HG03469 (cell line): ENCODE results near the gene PSAP.

Experiments used
- ATAC-seq: cut with Tn5 transposase; IDR thresholded peaks from one replicate; pipeline ENCODE4 v1.9.1; 2021; ENCODE audit warnings: mild to moderate bottlenecking, moderate library complexity, moderate number of reproducible peaks; ENCODE audit not compliant: unreplicated experiment

PSAP gene

DNA sequence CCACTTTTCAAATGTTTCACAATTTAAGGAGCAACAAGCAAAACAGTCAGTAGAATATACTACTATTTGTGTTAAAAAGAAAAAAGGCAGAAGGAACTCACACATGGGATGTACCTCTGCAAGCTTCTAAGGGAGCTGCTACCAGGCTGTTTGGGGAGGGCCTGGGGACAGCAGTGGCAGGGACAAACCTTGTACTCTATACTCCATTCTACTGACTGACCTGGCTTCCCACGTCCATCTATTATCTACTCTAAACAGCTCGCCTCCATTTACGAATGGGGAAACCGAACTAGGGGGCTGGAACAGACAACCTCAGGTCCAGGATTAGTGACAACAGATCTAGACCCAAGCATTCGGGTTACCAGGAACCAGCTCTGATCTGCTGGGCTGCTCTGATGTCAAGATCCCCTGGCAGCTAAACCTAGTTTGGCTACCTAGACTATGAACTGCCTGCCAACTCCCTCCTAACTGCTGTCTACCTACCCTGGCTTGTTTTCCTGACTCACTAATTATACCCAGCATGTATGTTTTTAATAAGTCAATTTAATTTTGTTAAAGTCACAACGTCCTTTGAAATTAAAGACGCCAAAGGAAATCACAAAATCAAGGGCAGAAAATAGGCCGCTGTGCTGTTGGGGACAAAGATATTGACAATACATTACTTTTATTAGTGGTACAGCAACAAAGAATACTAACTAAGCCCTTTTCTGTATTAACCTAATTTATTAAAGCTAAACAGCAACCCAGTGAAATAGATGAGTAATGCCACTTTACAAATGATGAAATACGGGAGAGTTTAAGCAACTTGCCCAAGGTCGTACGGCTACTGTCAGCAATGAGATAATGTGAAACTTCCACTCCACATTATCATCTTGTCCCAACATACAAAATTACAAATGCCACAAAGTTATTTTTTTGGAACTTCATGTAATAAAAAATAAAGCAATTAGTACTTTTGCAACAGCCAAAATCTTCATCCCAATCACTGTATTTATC is 5.3 kb downstream of the PSAP start:
- ATAC-seq = no peak

DNA sequence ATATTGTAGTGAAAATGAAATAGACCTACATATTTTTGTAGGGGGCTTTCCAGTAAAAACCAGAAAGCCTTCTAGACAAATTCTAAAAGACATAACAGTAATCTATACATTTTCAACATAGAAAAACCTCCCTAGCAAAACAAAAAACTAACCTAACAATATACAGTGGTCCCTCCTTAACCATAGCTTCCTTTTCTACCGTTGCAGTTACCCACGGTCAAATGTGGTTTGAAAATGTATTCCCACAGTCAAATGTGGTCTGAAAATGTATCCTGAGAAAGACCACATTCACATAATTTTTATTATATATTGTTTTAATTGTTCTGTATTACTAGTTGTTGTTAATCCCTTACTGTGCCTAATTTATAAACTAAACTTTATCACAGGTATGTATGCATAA is 6.4 kb downstream of the PSAP start:
- ATAC-seq = no peak

DNA sequence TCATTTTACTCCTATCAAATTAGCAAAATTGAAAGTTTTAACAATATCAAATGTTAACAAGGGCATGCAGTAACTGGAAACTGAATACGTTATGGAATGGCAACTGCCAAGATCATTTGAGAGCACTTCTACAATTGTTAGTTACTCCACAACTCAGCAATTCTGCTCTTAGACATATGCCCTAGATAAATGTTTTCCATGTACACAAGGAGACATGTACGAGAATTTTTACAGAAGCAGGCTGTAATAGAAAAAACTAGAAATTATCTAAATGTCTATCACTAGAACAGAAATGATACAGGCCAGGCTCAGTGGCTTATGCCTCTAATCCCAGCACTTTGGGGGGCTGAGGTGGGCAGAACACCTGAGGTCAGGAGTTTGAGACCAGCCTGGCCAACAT is 7.0 kb downstream of the PSAP start:
- ATAC-seq = no peak

DNA sequence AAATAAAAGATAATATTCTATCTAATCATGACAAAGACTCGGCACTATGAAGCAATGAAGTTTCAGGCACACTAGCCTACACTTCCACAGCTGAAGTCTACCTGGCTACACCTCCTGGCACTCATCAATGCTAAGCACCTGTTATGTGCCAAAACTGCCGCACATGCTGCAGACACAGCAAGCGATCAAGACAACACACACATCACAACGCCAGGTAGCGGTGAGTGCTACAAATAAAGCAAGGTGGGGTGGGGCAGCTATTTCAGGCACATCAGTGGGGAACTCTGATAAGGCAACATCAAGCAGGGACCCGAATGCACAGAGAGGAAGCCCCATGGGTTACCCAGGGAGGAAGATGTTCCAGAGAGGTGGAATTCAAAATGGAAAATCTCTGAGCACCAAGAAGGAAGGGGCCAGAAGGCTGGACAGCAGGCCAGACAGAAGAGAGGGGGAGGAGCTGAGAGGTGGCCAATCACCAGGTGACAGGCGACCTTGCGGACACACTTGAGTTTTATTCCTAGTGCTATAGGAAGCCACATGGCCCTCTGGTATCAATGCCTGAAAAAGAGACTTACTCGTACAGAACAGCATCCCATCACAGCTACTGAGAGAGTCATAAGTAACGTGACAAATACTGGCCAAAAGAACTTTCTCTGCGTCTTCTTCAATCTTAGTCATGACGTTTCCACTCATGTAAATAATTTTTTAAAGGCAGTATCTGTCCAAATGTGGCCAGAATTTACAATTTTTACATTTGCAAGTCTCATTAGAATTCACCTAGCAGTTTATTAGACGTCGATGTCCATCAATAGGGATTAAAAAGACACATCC is 8.0 kb downstream of the PSAP start:
- ATAC-seq = no peak

DNA sequence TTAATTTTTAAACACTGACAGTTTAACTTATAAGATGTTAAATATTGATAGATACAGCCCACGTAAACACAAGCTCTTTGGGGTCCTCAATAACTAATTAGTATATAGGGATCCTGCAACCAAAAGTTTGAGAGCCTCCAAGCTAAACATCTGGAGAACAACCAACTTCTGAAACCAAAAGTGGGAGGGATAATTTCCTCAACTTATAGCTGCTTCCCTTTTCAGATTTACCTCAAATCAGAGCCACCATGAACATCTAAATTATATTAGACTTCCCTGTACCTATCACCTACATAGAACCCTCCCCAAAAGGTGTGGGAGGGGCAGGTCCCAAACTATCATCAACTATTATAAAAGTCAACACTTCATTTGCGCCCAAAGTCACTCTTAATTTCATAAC is 8.6 kb downstream of the PSAP start:
- ATAC-seq = no peak

DNA sequence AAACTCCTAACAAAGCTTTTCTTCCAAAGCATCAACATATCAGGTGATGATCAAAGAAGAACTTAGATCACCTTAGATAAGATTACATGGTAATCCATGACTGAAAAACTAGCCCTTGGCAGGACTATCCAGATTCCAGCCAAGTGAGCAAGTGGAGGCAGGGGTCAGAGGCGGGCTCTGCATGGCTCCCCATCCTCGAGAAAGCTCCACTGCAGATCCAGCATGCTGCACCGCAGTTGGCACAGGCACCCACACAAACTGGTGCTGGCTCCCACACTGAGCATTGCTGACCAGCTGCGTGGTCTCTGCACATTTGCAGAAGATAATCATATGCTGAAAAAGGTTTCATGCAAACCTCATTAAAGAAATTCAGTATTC is 10.1 kb downstream of the PSAP start:
- ATAC-seq = no peak

DNA sequence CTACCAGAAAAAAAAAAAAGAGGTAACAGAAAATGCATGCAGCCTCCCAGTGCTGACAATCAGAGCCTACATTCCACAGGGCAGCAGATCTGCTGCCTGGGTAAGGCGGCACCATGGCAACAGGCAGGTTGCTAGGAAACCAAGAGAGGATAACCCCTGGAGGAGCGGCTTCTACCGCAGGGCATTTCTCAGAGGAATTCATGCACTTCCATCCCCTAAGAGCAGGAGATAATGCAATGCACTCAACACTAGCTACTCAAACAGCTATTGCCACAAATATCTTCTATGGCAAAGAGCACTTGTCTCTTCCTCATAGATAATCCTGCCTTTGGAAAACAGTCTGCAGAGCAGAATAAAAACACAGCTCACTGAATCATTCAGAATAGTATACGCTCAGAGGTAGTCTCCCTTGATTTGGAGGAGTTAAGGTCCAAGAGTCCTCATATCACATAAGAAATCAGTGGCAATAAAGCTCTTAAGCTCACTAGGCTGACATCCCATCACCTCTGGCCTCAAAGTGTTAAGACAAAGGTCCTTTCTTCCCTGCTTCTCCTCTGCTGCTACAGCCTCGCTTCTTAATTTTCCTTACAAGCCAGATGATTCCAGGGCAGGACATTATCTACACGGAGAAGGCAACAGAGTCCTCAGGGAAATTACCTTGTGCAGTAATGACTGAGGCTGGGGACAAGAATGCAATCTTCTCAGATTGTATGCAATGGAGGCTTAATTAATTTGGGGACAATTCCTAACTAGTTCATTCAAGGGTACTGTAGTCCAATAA is 10.7 kb downstream of the PSAP start:
- no peak for ATAC-seq

DNA sequence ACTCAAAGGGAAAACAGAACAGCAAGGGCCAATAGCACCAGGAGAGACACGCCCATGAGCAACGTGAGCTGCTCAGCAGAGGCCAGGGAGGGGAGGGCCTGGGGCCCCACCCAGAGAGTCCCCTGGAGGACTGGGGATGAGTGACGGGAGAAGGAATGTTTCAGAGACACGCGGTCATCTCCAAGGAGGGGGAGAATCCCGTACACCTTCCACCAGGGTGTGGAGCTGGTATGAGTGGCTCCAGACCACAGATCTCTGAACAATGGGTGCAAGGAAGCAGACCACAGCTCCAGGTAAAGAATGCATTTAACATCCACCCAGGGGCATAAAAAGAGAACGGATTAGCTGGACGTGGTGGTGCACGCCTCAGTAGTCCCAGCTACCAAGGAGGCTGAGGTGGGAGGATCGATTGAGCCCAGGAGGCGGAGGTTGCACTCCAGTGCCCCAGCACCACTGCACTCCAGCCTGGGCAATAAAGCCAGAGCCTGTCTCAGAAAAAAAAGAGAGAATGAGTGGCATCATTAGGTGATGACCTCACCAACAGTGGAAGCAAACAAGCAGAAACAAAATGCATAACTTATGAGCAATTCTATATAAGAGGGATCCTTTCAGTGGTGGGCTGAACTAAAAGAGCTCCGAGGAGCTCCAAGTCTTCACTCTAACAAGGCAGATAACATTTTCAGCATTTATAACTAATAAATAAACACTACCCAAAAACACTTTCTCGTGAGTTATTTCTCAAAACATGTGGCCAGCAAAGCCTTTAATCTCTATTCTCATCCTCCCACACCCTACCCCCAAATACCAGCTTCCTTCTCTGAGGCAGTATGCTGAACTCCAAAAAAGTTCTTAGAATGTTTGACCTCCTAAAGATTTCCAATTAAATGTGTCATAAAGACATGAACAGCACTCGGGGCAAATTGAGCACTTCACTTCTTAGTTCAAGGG is 12.5 kb downstream of the PSAP start:
- ATAC-seq = no peak

DNA sequence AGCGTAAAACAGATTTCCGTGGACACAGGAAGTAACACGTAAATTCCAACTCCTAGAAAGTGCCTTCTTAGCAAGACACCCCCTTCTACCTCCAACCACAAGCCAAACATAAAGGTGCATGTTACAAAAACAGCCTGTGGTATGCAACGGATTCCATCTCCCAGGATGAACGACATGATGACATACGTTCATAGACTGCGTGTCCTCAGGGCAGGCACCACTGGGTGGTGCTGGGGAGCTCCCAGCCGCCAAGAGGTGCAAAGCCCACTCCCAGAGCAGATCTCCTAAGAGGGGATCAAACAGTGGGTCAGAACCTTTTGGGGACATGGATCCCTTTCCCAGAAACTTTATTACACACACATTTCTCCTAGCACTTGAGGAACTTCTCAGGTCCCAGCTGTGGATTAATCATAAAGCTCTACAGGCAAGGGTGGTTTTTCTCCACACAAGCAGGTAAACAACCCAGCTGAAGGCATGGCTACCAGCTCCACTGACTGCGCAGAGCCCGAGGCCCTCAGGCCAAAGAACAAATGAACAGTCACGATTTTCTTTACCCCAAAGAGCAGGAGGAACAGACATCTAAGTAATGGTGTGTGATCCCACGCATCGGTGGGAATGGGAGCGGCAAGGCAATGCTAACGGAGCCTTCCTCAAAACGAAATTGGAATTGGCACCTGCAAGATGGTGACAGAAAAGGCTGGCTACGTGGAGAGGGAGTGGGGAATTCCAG is 13.8 kb downstream of the PSAP start:
- ATAC-seq = no peak

DNA sequence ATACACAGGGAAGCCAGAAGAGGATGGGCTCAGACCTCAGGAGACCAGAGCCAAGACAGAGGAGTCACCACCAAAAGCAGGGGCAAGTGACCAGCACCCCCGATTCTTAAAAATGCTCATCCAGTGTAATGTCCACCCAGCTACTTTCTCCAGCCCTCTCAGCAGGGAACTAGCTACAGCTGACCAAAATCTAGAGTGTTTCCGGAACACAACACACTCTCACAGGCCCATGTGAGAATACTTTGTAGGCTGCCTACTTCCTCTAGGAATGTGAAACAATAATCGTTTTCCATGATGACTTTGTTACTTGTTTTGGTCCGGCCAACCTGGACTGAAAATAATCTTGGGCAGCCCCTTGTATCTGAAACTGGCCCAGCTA is 14.5 kb downstream of the PSAP start:
- peak; percentile 1 for ATAC-seq

DNA sequence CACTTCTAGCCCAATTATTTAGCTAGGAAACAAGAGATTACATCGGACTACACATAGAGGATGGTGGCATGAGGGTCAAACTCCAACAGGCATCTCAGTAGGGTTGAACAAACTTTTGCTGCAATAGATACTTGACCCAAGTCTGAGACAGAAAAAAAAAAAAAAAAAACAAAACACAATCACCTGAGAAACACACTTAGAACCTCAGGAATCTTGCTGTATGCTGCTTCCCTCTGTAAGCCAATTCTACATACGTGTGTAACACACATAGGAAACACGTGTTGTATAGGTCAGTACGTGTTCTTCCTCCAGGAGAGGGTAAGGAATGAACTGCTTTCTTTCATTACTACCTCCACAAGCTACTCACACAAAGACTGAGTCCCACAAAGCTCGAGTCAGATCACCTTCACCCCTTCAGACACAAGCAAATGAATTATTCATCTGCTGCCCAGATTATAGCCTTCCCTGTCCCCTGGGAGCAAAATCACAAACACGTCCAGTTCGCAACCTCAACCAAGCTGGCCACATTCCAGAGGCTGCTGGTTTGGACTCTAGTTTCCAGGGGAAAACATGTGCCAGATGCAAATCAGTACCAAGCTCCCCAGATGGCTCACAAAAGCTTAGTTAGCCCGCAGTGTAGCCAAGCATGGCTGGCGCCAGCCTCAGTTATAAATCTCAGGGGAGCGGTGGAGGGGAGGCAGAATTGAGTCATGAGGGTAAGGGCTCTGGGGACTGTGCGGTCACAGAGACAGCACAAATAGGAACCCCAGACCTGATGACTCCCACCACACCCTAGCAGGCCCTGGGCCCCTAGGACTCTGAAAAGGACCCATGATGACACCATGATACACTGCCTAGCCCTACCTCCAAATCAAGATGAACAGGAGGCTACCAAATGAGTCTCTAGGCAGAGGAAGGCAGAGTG is 15.1 kb downstream of the PSAP start:
- ATAC-seq = peak; percentile 71

DNA sequence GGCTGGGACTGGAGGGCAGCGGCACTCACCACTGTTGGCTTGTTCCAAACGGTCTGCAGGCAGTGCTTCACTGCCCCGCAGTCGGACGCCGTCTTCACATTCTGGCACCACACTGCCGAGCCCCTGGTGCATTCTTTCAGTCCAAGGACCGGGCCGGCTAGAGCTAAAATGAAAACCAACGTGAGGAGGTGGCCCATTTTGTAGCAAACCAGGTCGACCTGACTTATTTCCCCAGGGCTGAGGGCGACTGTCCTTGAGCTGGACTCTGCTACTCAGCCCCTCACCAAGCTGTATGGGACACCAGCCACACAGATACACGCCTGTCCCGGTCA is 16.7 kb downstream of the PSAP start:
- no peak for ATAC-seq

DNA sequence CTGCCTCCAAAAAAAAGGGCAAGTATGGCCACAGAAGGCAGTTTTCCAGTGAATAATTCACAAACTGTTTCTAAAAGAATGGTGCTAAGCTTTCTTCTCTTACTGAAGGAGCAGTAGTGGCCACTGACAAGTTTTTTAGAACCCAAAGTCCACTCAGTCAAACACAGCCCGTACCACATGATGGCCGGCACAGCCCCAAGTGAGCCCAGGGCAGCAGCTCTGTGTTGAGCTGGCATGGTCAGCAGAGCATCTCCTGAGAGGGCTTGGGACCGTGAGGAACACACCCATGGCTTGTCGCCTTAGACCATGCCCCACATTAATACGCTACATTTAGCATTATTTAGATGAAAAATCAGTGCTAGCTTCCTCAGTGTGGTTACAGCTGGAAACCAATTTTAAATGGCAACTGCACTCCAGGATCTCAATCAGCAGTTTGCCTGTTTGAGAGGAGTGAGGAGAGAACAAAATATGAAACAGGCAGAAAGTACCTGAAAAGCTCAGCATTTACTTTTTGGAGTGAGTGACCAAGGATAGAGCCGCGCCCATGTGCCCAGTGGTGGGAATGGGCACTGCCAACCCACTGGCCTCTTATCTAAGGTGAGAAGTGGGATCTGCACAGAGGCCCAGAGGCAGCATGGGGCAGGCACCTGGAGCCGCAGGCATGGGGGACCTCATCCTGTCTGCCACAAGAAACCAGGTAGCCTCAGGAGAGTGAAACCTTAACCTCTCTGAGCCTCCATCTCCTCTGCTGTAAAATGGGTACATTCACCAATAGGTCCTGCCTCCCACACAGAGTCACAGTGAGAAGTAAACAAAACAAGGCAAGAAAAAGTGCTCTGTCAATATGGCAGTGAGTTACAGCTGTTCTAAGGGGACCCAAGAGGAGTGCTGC is 17.4 kb downstream of the PSAP start:
- ATAC-seq = no peak

DNA sequence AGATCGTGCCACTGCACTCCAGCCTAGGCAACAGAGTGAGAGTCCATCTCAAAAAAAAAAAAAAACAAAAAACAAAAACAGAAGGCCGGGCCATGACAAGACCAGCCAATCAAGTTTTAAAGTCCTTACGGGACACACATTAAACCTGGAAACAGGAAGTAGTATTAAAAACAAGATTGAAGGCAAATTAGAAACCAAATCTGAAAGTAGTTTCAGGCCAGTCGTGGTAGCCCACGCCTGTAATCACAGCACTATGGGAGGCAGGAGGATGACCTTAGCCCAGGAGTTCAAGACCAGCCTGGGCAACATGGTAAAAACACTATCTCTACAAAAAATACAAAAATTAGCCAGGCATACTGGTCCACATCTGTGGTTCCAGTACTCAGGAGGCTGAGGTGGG is 18.1 kb downstream of the PSAP start:
- no peak for ATAC-seq

DNA sequence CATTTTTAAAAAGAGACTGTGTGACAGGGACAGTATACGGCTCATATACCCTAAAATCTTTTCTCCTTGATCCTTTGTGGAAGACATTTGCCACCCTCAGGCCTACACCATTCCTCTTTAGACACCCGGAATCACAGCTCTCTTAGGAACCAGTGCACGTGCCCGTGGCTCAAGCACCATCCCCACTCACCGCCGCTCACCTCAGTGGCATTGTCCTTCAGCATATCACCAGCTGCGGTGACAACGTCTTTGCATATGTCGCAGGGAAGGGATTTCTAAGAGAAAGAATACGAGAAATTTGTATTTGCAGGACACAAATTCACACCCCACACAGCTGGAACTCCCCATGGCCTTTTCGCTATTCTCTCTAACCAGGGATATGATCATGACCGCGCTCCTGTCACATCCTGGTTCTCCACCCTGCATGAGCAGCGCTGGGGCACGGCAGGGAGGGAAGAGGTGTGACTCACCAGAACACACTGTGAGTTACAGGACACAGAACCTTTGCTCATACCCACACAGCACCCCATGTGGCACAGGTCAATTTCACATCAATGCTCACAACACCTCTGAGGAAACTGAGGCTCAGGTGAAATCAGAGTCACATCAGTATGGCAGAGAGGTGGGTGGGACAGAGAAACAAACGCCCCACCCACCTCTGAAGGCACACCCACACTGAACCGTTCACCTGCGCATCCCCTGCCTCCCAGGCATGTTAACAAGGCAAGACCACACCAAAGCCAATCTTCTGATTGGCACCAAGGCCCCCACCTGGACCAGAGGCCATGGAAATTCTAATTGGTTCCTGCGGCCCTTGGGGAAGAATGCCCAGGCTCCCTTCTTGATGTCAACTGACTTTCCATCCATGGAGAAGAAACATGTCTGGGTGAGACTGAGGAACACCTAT is 19.2 kb downstream of the PSAP start:
- ATAC-seq = no peak

DNA sequence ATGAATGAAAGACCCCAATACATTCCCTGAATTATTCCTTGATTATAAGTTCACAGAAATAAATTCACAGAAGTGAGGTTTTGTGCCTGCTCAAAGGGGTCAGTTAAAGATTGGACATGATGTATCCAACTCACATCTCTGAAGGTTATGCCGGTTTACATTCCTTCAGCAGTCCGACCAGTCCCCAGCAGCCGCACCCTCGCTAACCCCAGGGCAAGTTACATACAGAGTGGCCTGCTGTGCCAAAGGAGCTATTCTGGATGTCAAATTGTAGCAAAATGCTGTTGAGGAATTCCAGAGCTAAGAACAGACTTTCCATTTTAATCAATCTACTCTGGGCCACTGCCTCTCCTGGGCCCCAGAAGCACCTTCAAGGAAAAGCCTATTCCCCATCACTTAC is 20.3 kb downstream of the PSAP start:
- no peak for ATAC-seq
